ENCODE data around the gene TMEM106C. TPM values are rescaled to one million over a fixed set of nuclear protein-coding genes. Genes with fewer than 3 reads are reported as not detected.

TMEM106C gene
- total RNA-seq (100 to 1,000 TPM in 3 of 9 donors, 10 to 100 TPM in 6; 28.8 to 119 (median 61.1) TPM), polyA plus RNA-seq (10 to 100 TPM; 24.6 to 51.6 (median 31.5) TPM)
- long read RNA-seq, donor 1, transcript TMEM106C-220 (8 exons, 810 nt): major isoform, 11 of 29 reads
- long read RNA-seq, donor 1, partial matches to known transcripts: 0 of 29 reads
- long read RNA-seq, donor 1, other reads (novel, unspliced or antisense): 8 of 29 reads
- long read RNA-seq, donor 2, partial matches to known transcripts: 0 of 10 reads
- long read RNA-seq, donor 2, other reads (novel, unspliced or antisense): 0 of 10 reads
- long read RNA-seq, donor 3, transcript TMEM106C-220 (8 exons, 810 nt): major isoform, 10 of 16 reads
- long read RNA-seq, donor 3, partial matches to known transcripts: 0 of 16 reads
- long read RNA-seq, donor 3, other reads (novel, unspliced or antisense): 0 of 16 reads
- long read RNA-seq, donor 4, transcript TMEM106C-220 (8 exons, 810 nt): major isoform, 24 of 46 reads
- long read RNA-seq, donor 4, transcript TMEM106C-201 (8 exons, 1,394 nt): minor isoform, 15 of 46 reads
- long read RNA-seq, donor 4, partial matches to known transcripts: 6 of 46 reads
- long read RNA-seq, donor 4, other reads (novel, unspliced or antisense): 0 of 46 reads
- long read RNA-seq, donor 5, transcript TMEM106C-201 (8 exons, 1,394 nt): minor isoform, 35 of 86 reads
- long read RNA-seq, donor 5, transcript TMEM106C-220 (8 exons, 810 nt): major isoform, 47 of 86 reads
- long read RNA-seq, donor 5, partial matches to known transcripts: 1 of 86 reads
- long read RNA-seq, donor 5, other reads (novel, unspliced or antisense): 1 of 86 reads
- long read RNA-seq, donor 6, transcript TMEM106C-201 (8 exons, 1,394 nt): major isoform, 12 of 27 reads
- long read RNA-seq, donor 6, transcript TMEM106C-220 (8 exons, 810 nt): minor isoform, 6 of 27 reads
- long read RNA-seq, donor 6, partial matches to known transcripts: 6 of 27 reads
- long read RNA-seq, donor 6, other reads (novel, unspliced or antisense): 0 of 27 reads
- long read RNA-seq, donor 7, transcript TMEM106C-220 (8 exons, 810 nt): major isoform, 8 of 14 reads
- long read RNA-seq, donor 7, partial matches to known transcripts: 0 of 14 reads
- long read RNA-seq, donor 7, other reads (novel, unspliced or antisense): 0 of 14 reads
- long read RNA-seq, donor 8, transcript TMEM106C-220 (8 exons, 810 nt): major isoform, 28 of 39 reads
- long read RNA-seq, donor 8, partial matches to known transcripts: 0 of 39 reads
- long read RNA-seq, donor 8, other reads (novel, unspliced or antisense): 0 of 39 reads
- long read RNA-seq, donor 9, transcript TMEM106C-201 (8 exons, 1,394 nt): major isoform, 6 of 43 reads
- long read RNA-seq, donor 9, transcript TMEM106C-220 (8 exons, 810 nt): minor isoform, 5 of 43 reads
- long read RNA-seq, donor 9, partial matches to known transcripts: 28 of 43 reads
- long read RNA-seq, donor 9, other reads (novel, unspliced or antisense): 0 of 43 reads
- long read RNA-seq, donor 10, partial matches to known transcripts: 24 of 32 reads
- long read RNA-seq, donor 10, other reads (novel, unspliced or antisense): 0 of 32 reads

GRCh38 chr12:47963340-47964040, at the start of gene TMEM106C:
TMEM106C (plus strand) TSS chr12:47963596; CDS start chr12:47964237, 641 bp downstream.
- intact Hi-C loops (cut with DNase I): no loop called here
- peak within 1 kb of the TSS in 2 of 5 donors; percentile 32 to 48 for H3K27ac ChIP-seq
- DNase-seq: peak; percentile 88 to 93 (median 91)
- WGBS, 4 donors: 0 to 2% (median 1%) methylated on average over 29 to 59 of the region's 59 CpGs
- H3K9me3 ChIP-seq (replicated peaks in 1 of 3): no peaks in the 10 kb centered on the region
- peak within 1 kb of the TSS; percentile 39 to 100 (median 75) for H3K4me3 ChIP-seq
- H3K27me3 ChIP-seq: no peaks in the 10 kb centered on the region
- peaks cover 0 to 15% of the 10 kb centered on the region in 2 donors for H3K4me1 ChIP-seq (replicated peaks in 1 of 2)
- no peaks in the 10 kb centered on the region for H3K36me3 ChIP-seq (replicated peaks in 1 of 2)
- peak in 1 of 2 donors; percentile 42 for TF ChIP-seq POLR2A (IDR thresholded peaks at IDR 0.05)
- peak; percentile 84 to 99 (median 94) for TF ChIP-seq CTCF (IDR thresholded peaks at IDR 0.05)

GRCh38 chr12:47920913-47921312, 42.5 kb upstream of the TMEM106C start:
- Histone ChIP-seq H3K36me3 (replicated peaks in 1 of 2) (no peaks in the 10 kb centered on the region), H3K4me1 (replicated peaks in 1 of 2) (no peaks in the 10 kb centered on the region), H3K27me3 (no peaks in the 10 kb centered on the region), H3K27ac (no peak overlapping the region), H3K9me3 (replicated peaks in 1 of 3) (no peaks in the 10 kb centered on the region), H3K4me3 (no peak overlapping the region)
- 67 to 80% (median 72%) methylated on average over 6 of the region's 6 CpGs for WGBS, 4 donors
- intact Hi-C loops (cut with DNase I): no loop called here
- TF ChIP-seq CTCF (IDR thresholded peaks at IDR 0.05): no peak
- TF ChIP-seq POLR2A (IDR thresholded peaks at IDR 0.05): no peak
- no peak for DNase-seq

DNA sequence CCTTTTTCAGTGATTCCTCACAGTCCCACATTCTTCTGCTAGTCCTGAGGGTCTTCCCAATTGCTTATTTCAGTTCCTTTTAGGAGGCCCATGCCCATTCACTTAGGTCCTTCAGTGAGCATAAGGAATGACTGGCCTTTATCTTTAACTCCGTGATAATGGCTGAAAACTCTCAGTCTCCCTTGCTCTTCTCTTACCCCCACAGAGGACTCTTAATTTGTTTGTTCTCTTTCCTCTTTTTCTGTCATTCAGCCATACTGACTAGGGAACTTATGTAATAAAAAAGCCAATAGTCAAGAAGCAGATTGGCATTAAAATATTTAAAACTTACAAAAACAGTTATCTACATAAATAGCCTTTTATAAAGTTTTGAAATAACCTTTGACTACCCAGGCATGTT, 41.5 kb upstream of the TMEM106C start:
- H3K9me3 ChIP-seq (replicated peaks in 1 of 3): no peaks in the 10 kb centered on the region
- no peaks in the 10 kb centered on the region for H3K27me3 ChIP-seq
- H3K27ac ChIP-seq: no peak overlapping the region
- no peaks in the 10 kb centered on the region for H3K4me1 ChIP-seq (replicated peaks in 1 of 2)
- WGBS, 4 donors: 75 to 88% (median 83%) methylated on average over 1 of the region's 1 CpG
- no peak for DNase-seq
- TF ChIP-seq CTCF (IDR thresholded peaks at IDR 0.05) (no peak), POLR2A (IDR thresholded peaks at IDR 0.05) (no peak)
- no peaks in the 10 kb centered on the region for H3K36me3 ChIP-seq (replicated peaks in 1 of 2)
- intact Hi-C loops (cut with DNase I): no loop called here
- no peak overlapping the region for H3K4me3 ChIP-seq

Data from adrenal gland (tissue), 19 donors.